ENCODE results near the gene FCF1.
"Not testable (repeated sequence)": the region's sequence is repeated elsewhere in the genome, so short reads cannot be mapped to it uniquely, and the experiment has no call there.

FCF1 gene

GRCh38 chr14:74703043-74703442 lies 9.9 kb upstream of the FCF1 start:
- DNase-seq, result no peak

GRCh38 chr14:74704656-74705055 lies 8.3 kb upstream of the FCF1 start:
- DNase-seq, result no peak

DNA sequence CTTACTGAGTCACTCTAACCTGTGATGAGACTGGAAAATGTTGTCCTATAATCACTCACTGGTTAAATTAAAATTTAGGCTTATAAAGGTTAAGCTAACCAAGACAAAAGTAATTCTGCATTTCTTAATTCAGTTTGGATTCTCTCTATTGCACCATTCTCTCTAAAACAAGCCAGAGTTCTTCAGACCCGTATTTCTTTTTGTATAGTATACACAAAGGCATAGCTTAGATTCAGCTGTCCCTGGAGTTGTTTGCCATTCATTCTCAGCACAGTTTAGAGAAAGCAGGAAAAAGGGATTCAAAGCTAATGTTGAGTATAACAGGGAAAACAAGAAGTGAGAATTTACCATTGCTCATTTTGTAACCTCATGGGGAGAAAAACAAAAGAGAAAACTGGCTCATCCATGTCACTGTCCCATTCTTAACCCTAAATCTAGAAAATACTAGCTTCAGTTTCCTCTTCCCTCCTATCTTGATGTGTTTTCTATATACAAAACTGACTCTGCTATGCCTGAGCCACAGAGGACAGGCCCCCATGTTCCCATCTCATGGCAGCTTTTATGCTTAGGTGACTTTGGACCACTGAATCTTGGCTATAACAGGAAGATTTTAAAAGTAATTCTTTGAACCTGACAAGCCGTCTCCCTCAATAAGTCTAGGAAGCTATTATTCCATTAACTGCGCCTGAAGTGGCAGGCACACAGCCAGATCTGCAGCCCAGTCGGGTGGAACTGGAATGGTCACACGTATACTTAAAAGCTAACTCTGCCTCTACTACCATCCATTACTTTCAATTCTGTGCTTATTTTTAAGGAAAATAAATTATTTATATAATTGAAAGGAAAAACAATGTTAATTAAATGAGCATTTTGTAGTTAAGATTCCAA lies 7.1 kb upstream of the FCF1 start:
- no peak for DNase-seq

GRCh38 chr14:74710480-74710879 lies 2.5 kb upstream of the FCF1 start:
- no peak for DNase-seq

DNA sequence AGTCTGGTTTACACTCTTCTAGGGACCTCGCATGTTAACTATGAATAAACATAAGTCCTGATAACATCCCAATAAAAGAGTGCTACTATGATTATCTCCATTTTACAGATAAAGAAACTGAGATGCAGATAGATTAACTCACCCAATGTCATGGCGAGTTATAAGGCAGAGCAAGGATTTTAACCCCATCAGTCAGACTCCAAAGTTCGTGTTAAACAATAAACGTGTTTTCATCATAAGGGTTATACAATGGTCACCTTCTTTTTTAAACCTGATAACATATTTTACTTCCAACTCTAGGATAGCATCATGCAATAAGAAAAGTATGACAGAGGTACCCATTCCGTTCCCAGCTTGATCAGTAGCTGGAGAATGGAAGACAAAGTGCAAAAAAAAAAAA lies 1.3 kb upstream of the FCF1 start:
- DNase-seq, result no peak

DNA sequence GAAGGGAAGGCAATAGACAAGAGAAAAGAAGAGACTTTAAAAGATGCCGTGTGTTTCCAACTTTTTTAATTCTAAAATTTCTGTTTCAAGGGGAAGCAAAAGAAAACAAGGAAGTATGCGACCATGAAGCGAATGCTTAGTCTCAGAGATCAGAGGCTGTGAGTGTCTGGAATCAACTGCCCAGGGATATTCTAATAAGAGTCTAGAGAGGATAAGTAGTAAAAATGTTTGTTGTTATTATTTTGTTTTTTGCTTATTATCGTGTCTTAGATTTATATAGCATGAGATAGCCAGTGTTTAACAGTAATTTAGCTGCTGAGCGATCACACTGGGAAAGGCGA lies 421 bp downstream of the FCF1 start:
- DNase-seq, result no peak

DNA sequence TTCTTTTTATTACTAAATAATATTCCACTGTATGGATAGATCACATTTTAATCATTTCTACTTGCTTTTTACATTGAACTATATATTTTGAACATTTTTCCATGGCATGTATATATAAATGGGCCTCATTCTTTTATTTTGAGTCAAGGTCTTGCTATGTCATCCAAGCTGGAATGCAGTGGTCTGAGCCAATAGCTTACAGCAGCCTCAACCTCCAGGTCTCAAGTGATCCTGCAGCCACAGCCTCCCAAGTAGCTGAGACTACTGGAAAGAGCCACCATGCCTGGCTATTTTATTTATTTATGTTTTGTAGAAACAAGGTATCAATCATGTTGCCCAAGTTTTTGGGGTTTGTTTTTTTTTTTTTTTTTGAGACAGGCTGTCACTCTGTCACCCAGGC lies 7.6 kb downstream of the FCF1 start:
- no peak for DNase-seq

DNA sequence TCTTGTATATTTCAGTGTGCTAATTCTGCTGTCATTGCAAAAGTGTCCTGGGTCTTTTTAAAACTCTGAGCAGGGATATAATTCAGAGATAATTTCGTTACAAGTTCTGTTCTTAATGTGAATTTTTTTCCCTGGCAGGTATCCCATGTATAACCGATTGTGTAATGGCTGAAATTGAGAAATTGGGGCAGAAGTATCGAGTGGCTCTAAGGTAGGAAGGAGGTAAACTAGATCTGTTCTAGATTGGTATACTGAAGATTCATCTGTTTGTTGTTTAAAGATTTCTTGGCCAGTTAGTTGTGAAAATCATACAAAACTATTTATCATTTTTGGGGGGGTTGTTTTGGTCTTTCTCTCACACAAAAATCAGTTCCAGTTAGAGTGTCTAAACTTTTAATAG lies 10.2 kb downstream of the FCF1 start:
- DNase-seq, result no peak

- DNase-seq, result no peak
Observed at GRCh38 chr14:74732387-74732786, 19.4 kb downstream of the FCF1 start.

GRCh38 chr14:74733221-74733620 lies 20.3 kb downstream of the FCF1 start:
- no peak for DNase-seq

- DNase-seq, result no peak
Observed at GRCh38 chr14:74735125-74735524, 22.2 kb downstream of the FCF1 start.

- no peak for DNase-seq
Observed at GRCh38 chr14:74737753-74738325, 24.9 kb downstream of the FCF1 start.

GRCh38 chr14:74739293-74740030 lies 26.5 kb downstream of the FCF1 start:
- DNase-seq, result no peak

DNA sequence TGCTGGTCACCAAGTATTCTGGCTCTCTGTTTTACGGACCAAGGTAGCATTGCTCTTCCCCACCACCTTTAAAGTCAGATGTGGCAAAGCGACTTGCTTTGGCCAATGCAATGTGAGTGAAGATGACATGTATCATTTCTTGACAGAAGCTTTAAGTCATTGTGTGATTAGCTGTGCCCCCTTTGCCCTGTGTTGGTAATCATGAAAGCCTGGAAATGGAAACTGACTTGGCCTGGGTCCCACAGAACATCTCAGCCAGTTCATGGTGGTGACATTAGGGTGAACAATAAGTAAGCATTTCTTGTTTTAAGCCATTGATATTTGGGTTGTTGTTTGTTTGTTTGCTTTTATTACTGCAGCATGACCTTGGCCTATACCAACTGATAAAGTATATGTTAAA lies 34.3 kb downstream of the FCF1 start:
- DNase-seq, result no peak

- DNase-seq, result no peak
Observed at GRCh38 chr14:74754157-74754556, 41.2 kb downstream of the FCF1 start.

DNA sequence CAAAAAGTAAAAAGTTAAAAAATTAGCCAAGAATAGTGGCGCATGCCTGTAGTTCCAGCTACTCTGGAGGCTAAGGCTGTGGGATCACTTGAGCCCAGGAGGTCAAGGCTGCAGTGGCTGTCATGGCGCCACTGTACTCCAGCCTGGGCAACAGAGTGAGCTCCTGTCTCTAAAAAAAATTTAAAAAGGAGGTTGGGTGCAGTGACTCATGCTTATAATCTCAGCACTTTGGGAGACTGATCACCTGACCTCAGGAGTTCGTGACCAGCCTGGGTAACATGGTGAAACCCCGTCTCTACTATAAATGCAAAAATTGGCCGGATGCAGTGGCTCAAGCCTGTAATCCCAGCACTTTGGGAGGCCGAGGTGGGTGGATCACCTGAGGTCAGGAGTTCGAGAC lies 42.0 kb downstream of the FCF1 start:
- DNase-seq, result no peak

GRCh38 chr14:74756326-74756725 lies 43.4 kb downstream of the FCF1 start:
- DNase-seq, result no peak

GRCh38 chr14:74758505-74758904 lies 45.6 kb downstream of the FCF1 start:
- not testable (repeated sequence) for DNase-seq

DNA sequence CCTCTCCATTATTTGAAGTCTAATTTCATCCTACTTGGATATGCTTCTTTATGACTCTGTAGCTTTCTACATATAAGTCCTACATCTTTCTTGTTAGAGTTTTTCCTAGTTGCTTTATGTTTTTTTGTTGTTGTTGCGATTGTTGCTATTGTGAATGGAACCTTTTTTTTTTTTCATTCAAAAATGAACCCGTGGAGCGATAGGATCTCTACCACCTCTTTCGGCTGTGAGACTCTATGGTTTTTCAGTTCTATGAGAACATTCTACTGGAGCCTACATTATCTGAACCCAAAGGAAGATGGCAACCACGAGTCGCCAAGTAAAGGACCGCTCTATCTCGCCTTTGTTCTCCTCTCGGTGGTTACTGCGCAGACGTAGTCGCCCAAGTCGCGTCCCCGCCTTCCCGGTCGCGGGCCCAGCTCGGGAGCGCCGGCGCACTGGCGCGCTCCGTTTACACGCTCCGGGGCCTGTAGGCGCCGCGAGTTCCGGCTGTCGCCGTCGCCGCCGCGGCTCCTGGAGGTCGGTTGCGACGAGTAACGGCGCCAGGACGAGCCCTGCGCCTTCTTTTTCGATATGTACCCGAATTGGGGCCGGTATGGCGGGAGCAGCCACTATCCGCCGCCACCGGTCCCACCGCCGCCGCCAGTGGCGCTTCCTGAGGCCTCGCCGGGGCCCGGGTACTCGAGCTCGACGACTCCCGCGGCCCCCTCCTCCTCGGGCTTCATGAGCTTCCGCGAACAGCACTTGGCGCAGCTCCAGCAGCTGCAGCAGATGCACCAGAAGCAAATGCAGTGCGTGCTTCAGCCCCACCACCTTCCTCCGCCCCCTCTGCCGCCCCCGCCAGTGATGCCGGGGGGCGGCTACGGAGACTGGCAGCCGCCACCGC lies 50.2 kb downstream of the FCF1 start, which contains the start of gene YLPM1:
TSS of gene YLPM1 (plus strand) at position 400 of the 886 bp plus-strand sequence. CDS start at position 574, 174 bp downstream.
- DNase-seq, result peak; percentile 97

DNA sequence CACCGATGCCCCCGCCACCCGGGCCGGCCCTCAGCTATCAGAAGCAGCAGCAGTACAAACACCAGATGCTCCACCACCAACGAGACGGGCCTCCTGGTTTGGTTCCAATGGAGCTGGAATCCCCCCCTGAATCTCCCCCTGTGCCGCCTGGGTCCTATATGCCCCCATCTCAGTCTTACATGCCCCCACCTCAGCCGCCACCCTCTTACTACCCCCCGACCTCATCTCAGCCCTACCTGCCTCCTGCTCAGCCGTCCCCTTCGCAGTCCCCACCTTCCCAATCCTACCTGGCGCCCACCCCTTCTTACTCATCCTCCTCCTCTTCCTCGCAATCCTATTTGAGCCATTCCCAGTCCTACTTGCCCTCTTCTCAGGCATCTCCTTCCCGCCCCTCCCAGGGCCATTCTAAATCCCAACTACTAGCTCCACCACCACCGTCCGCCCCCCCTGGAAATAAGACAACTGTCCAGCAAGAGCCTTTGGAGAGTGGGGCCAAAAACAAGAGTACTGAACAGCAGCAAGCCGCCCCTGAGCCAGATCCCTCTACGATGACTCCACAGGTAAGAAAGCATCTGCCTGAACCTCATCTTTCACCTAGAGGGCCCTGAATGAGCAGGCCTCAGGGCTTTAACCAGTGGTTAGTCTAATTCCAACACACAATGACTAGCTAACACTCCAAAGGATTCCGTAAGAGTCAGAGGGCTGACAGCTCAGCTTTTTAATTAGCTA lies 51.0 kb downstream of the FCF1 start:
- DNase-seq, result no peak

- no peak for DNase-seq
Observed at GRCh38 chr14:74765721-74766120, 52.8 kb downstream of the FCF1 start.

- no peak for DNase-seq
Observed at GRCh38 chr14:74771399-74771798, 58.5 kb downstream of the FCF1 start.

Measured in COR-L47 (cell line).